DND-41 (cell line): Measurements from ENCODE around the gene RBFA.

ENCODE experiments used
- ATAC-seq: fragments of 200-7000 bp; cut with Tn5 transposase; 3 replicates; pipeline ENCODE4 v1.9.1; 2021; ENCODE audit warnings: low read depth; ENCODE audit not compliant: insufficient read depth
- DNase-seq: peaks from one replicate; pipeline ENCODE4 v3.0.0-alpha.2; 2020
- H2AFZ ChIP-seq: 2 replicates; pipeline ENCODE4 v1.6.0; 2012; ENCODE audit warnings: low read depth, low read length
- H3K27ac ChIP-seq: 2 replicates; pipeline ENCODE4 v1.5.1; 2012; ENCODE audit warnings: low read length, inconsistent platforms
- H3K27me3 ChIP-seq: fragments of 200-600 bp; sonication (generic); 2 replicates; pipeline ENCODE4 v1.6.0; 2012; ENCODE audit warnings: low read length, mild to moderate bottlenecking, inconsistent platforms; ENCODE audit not compliant: insufficient read depth, poor library complexity
- H3K36me3 ChIP-seq: 2 replicates; pipeline ENCODE4 v1.5.1; 2012; ENCODE audit warnings: low read length, inconsistent platforms; ENCODE audit not compliant: insufficient read depth
- H3K4me1 ChIP-seq: 2 replicates; pipeline ENCODE4 v1.5.1; 2012; ENCODE audit warnings: mild to moderate bottlenecking, low read length; ENCODE audit not compliant: insufficient read depth
- H3K4me2 ChIP-seq: 2 replicates; pipeline ENCODE4 v1.6.0; 2012; ENCODE audit warnings: mild to moderate bottlenecking, moderate library complexity, low read length, inconsistent platforms; ENCODE audit not compliant: insufficient read depth
- H3K4me3 ChIP-seq, 2 experiments: fragments of 200-600 bp in 1 of 2; shearing (Covaris generic) in 1 of 2; 2 replicates each; pipeline ENCODE4 v1.5.1; 2012 to 2016; ENCODE audit warnings: inconsistent platforms in 2 of 2, low read length in 2 of 2, mild to moderate bottlenecking in 2 of 2, low read depth in 1 of 2, moderate library complexity in 1 of 2
- H3K79me2 ChIP-seq: 2 replicates; pipeline ENCODE4 v1.6.0; 2012; ENCODE audit warnings: low read length, inconsistent platforms; ENCODE audit not compliant: insufficient read depth
- H3K9ac ChIP-seq: 2 replicates; pipeline ENCODE4 v1.6.0; 2012; ENCODE audit warnings: low read depth, mild to moderate bottlenecking, inconsistent platforms, low read length, moderate library complexity
- H3K9me3 ChIP-seq: 2 replicates; pipeline ENCODE4 v1.5.1; 2012; ENCODE audit warnings: low read length, moderate library complexity, mild to moderate bottlenecking, inconsistent platforms; ENCODE audit not compliant: insufficient read depth, severe bottlenecking
- H4K20me1 ChIP-seq: 2 replicates; pipeline ENCODE4 v1.6.0; 2012; ENCODE audit warnings: low read length; ENCODE audit not compliant: insufficient read depth
- CTCF ChIP-seq: IDR thresholded peaks from 2 replicates; pipeline ENCODE4 v1.5.1; 2012; ENCODE audit warnings: borderline replicate concordance, low read length, moderate library complexity, mild to moderate bottlenecking; ENCODE audit not compliant: poor library complexity, severe bottlenecking; ENCODE audit errors: extremely low read depth
- EZH2 ChIP-seq: IDR thresholded peaks from 3 replicates; pipeline ENCODE4 v1.6.1; 2012; ENCODE audit warnings: borderline replicate concordance, low read depth, mild to moderate bottlenecking, moderate library complexity, low read length, inconsistent platforms; ENCODE audit not compliant: severe bottlenecking

RBFA gene

DNA sequence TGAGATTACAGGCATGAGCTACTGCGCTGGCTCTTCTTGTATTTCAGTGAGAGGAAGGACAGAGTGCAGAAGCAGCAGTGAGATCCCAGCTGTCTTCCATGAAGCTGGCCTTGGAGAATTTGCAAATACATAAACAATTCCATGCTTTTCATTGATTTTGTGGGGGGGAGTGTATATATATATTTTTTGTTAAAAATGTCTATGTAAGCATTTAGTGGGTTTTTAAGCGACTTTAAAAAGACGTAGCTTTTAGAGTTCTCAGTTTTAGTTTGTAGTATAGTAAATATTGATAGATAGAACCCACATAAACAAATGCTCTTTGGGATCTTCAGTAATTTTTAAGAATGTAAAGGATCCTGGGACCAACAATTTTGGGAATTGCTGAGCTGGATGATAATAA lies 6.3 kb downstream of the RBFA start:
- H3K4me1 ChIP-seq, result peaks cover 12% of the 10 kb centered on the region
- no peak overlapping the region for H3K4me2 ChIP-seq
- no peak for TF ChIP-seq EZH2
- H2AFZ ChIP-seq, result no peak overlapping the region
- peaks cover 71% of the 10 kb centered on the region for H3K36me3 ChIP-seq
- no peak overlapping the region for H3K9ac ChIP-seq
- no peaks in the 10 kb centered on the region for H3K9me3 ChIP-seq
- H3K79me2 ChIP-seq, result peaks cover 35% of the 10 kb centered on the region
- no peak overlapping the region for H3K27ac ChIP-seq
- no peak for ATAC-seq
- H4K20me1 ChIP-seq, result peaks cover 19% of the 10 kb centered on the region; the same call in 1 of the 2 replicates
- no peaks in the 10 kb centered on the region for H3K27me3 ChIP-seq
- no peak for DNase-seq
- H3K4me3 ChIP-seq, result no peak overlapping the region

DNA sequence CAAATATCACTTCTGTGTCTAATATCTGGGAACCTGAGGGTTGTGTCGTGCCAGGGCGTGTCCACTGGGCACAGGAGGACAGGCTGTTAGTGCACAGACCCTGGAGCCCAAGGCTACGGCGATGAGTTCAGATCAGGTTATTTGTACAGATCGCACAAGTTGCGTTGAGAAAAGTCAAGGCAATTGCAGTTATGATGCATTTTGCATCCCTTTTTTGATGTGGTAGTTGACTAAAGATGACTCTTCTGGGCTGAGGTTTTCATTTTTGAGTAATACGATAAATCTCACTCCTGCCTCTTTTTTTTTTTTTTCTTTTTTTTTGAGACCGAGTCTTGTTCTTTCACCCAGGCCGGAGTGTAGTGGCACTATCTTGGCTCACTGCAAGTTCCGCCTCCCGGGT lies 7.2 kb downstream of the RBFA start:
- no peak overlapping the region for H3K9ac ChIP-seq

DNA sequence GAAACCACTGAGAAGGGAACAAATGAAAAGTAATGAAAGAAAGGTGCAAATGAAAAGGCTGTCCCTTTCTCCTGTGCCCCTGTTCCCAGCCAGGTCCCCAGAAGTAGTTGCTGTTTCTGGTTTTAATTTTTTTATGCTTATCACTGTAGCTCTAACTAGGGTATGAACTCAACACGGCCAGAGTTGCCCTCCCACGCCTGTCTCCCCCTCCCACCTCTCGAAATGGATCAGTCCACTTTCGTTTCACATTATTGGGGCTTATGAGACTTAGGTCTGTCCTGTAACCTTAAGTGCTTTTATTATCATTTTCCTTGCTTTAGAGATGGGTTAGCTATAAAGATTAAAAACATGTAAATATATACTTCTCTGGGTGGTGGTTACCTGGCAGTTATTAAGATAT lies 8.6 kb downstream of the RBFA start:
- H4K20me1 ChIP-seq, result peaks cover 19% of the 10 kb centered on the region; the same call in 1 of the 2 replicates
- no peak for TF ChIP-seq CTCF
- TF ChIP-seq EZH2, result no peak
- H3K4me2 ChIP-seq, result no peak overlapping the region
- peaks cover 85% of the 10 kb centered on the region for H3K36me3 ChIP-seq
- no peak overlapping the region for H3K4me3 ChIP-seq
- H3K9ac ChIP-seq, result no peak overlapping the region
- H2AFZ ChIP-seq, result no peak overlapping the region
- no peaks in the 10 kb centered on the region for H3K9me3 ChIP-seq
- ATAC-seq (no peak), DNase-seq (no peak)
- H3K27me3 ChIP-seq, result no peaks in the 10 kb centered on the region
- H3K79me2 ChIP-seq, result peaks cover 16% of the 10 kb centered on the region; the same call in 1 of the 2 replicates
- H3K27ac ChIP-seq, result no peak overlapping the region
- no peaks in the 10 kb centered on the region for H3K4me1 ChIP-seq

More for the DNA sequence above, 7.2 kb downstream of the RBFA start:
- Histone ChIP-seq H3K36me3 (peaks cover 80% of the 10 kb centered on the region), H3K4me2 (no peak overlapping the region), H3K79me2 (peaks cover 26% of the 10 kb centered on the region), H3K27me3 (no peaks in the 10 kb centered on the region), H2AFZ (no peak overlapping the region), H3K9me3 (no peaks in the 10 kb centered on the region), H3K4me3 (no peak overlapping the region), H3K4me1 (peaks cover 3% of the 10 kb centered on the region; the same call in 1 of the 2 replicates), H4K20me1 (peaks cover 17% of the 10 kb centered on the region; the same call in 1 of the 2 replicates), H3K27ac (no peak overlapping the region)
- no peak for DNase-seq
- no peak for TF ChIP-seq EZH2
- no peak for TF ChIP-seq CTCF
- ATAC-seq, result no peak

DNA sequence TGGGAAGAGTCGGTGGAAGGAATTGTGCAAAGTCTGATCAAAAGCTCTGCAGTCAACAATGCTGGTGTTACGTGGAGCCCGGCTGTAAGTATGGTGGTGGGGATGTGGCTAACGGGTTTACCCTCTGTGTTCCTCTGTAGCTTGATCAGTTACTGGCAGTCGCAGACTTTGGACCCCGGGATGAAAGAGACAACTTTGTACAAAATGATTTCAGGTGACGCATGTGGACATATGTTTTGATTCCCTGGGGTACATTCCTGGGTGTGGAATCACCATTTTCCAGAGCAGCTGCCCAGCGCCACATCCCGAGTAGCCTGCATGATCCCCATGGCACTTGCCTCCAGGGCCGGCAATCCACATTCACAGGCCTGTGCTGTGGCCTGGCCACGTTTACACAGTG lies 9.8 kb downstream of the RBFA start:
- Histone ChIP-seq H3K4me2 (no peak overlapping the region), H3K9ac (no peak overlapping the region), H3K4me3 (no peak overlapping the region), H3K79me2 (peaks cover 8% of the 10 kb centered on the region; the same call in 1 of the 2 replicates), H3K4me1 (no peaks in the 10 kb centered on the region), H2AFZ (no peak overlapping the region), H3K36me3 (peaks cover 85% of the 10 kb centered on the region), H3K9me3 (peaks cover 2% of the 10 kb centered on the region), H4K20me1 (peaks cover 13% of the 10 kb centered on the region; the same call in 1 of the 2 replicates), H3K27me3 (no peaks in the 10 kb centered on the region), H3K27ac (no peak overlapping the region)
- DNase-seq (no peak), ATAC-seq (no peak)
- no peak for TF ChIP-seq CTCF
- no peak for TF ChIP-seq EZH2
